SK-N-SH (cell line): ENCODE results near the gene MAG. TPM values are rescaled to one million over a fixed set of nuclear protein-coding genes. Genes with fewer than 3 reads are reported as not detected.

Experiments
- CTCF ChIA-PET: fragments of 300-600, 350-600 bp; formaldehyde crosslinking; extraction: SDS; loops from one replicate; lab custom pipeline; 2021; lab: Yijun Ruan, JAX
- POLR2A ChIA-PET: fragments of 350-600 bp; sonication (Branson Sonifier 250); formaldehyde crosslinking; extraction: SDS; loops from one replicate; lab custom pipeline; 2020; ENCODE audit warnings: antibody characterized with exemption, inconsistent platforms; lab: Yijun Ruan, JAX
- DNase-seq: peaks from one replicate; pipeline ENCODE4 v3.0.0; 2012
- H2AFZ ChIP-seq: fragments of 200-600 bp; sonication (generic); 2 replicates; pipeline ENCODE4 v1.8.1; 2016; ENCODE audit warnings: antibody characterized with exemption, mild to moderate bottlenecking, low read depth
- H3F3A ChIP-seq: fragments of 200-600 bp; sonication (generic); replicated peaks from 2 replicates; pipeline ENCODE3; 2016; ENCODE audit warnings: antibody characterized with exemption, mild to moderate bottlenecking; ENCODE audit not compliant: insufficient read depth
- H3K27ac ChIP-seq, 2 experiments: fragments of 200-500 bp in 1 of 2; fragments of 200-600 bp in 1 of 2; sonication (Bioruptor generic) in 1 of 2; sonication (generic), shearing (Covaris generic) in 1 of 2; 2 replicates each; pipeline versions ENCODE4 v1.5.1 to v1.6.1; 2014 to 2016; ENCODE audit warnings: low read depth in 2 of 2, inconsistent platforms in 1 of 2, low read length in 1 of 2, mild to moderate bottlenecking in 1 of 2, mixed read lengths in 1 of 2
- H3K27me3 ChIP-seq: fragments of 200-600 bp; sonication (generic), shearing (Covaris generic); 2 replicates; pipeline ENCODE4 v1.6.1; 2016; ENCODE audit warnings: mixed run types; ENCODE audit not compliant: insufficient read depth
- H3K36me3 ChIP-seq, 2 experiments: fragments of 200-500 bp in 1 of 2; fragments of 200-600 bp in 1 of 2; sonication (Bioruptor generic) in 1 of 2; sonication (generic) in 1 of 2; replicated peaks in 1 of 2; 2 replicates each; pipeline versions ENCODE3 to v1.5.1; 2014 to 2016; ENCODE audit warnings: low read length in 1 of 2, mild to moderate bottlenecking in 1 of 2; ENCODE audit not compliant: insufficient read depth in 2 of 2, control insufficient read depth in 1 of 2
- H3K4me1 ChIP-seq, 2 experiments: fragments of 200-500 bp in 1 of 2; fragments of 200-600 bp in 1 of 2; sonication (Bioruptor generic) in 1 of 2; sonication (generic), shearing (Covaris generic) in 1 of 2; 2 replicates each; pipeline versions ENCODE4 v1.5.1 to v1.6.1; 2014 to 2016; ENCODE audit warnings: low read depth in 1 of 2, low read length in 1 of 2, mixed run types in 1 of 2; ENCODE audit not compliant: insufficient read depth in 2 of 2, control insufficient read depth in 1 of 2
- H3K4me2 ChIP-seq: fragments of 200-600 bp; sonication (generic), shearing (Covaris generic); 2 replicates; pipeline ENCODE4 v1.6.1; 2017; ENCODE audit warnings: mixed run types
- H3K4me3 ChIP-seq, 2 experiments: fragments of 200-500 bp in 1 of 2; fragments of 200-600 bp in 1 of 2; sonication (Bioruptor generic) in 1 of 2; sonication (generic), shearing (Covaris generic) in 1 of 2; 2 replicates each; pipeline versions ENCODE4 v1.5.1 to v1.8.1; 2014 to 2016; ENCODE audit warnings: low read depth in 2 of 2, inconsistent platforms in 1 of 2, low read length in 1 of 2, mild to moderate bottlenecking in 1 of 2, mixed read lengths in 1 of 2, moderate library complexity in 1 of 2
- H3K79me2 ChIP-seq: fragments of 200-600 bp; sonication (generic); 2 replicates; pipeline ENCODE4 v1.8.1; 2017; ENCODE audit warnings: mild to moderate bottlenecking; ENCODE audit not compliant: insufficient read depth
- H3K9ac ChIP-seq: fragments of 200-600 bp; sonication (generic); 2 replicates; pipeline ENCODE4 v1.6.1; 2017; ENCODE audit warnings: mixed run types
- H3K9me2 ChIP-seq: fragments of 200-600 bp; sonication (generic); 2 replicates; pipeline ENCODE4 v1.6.1; 2017; ENCODE audit warnings: mixed run types
- H3K9me3 ChIP-seq: fragments of 200-600 bp; sonication (generic); 2 replicates; pipeline ENCODE4 v1.6.1; 2017; ENCODE audit warnings: mixed run types, mild to moderate bottlenecking, moderate library complexity
- H4K20me1 ChIP-seq: fragments of 200-600 bp; sonication (generic); 2 replicates; pipeline ENCODE4 v1.6.1; 2017; ENCODE audit warnings: mild to moderate bottlenecking, mixed run types; ENCODE audit not compliant: insufficient read depth
- CHD2 ChIP-seq: fragments of 150-350 bp; IDR thresholded peaks from 2 replicates; pipeline ENCODE4 v1.6.1; 2018; ENCODE audit warnings: low read length; ENCODE audit not compliant: partially characterized antibody
- EP300 ChIP-seq, 2 experiments: IDR thresholded peaks; 2 replicates each; pipeline versions ENCODE4 v1.4.0 to v1.6.1; 2012; ENCODE audit warnings: borderline replicate concordance in 1 of 2, low read depth in 1 of 2, low read length in 1 of 2
- EZH2phosphoT487 ChIP-seq: fragments of 200-600 bp; sonication (generic); IDR thresholded peaks from 2 replicates; pipeline ENCODE4 v1.6.1; 2017; ENCODE audit warnings: low read depth, mixed run types, mild to moderate bottlenecking, antibody characterized with exemption, moderate library complexity, borderline replicate concordance
- FOXJ3 ChIP-seq: sonication (generic); formaldehyde crosslinking; IDR thresholded peaks from 2 replicates; pipeline ENCODE4 v1.5.1; 2020; ENCODE audit warnings: mild to moderate bottlenecking, missing genetic modification reagents
- GABPA ChIP-seq: IDR thresholded peaks from 2 replicates; pipeline ENCODE4 v1.4.0; 2012; ENCODE audit warnings: low read depth, mild to moderate bottlenecking
- GATA2 ChIP-seq: sonication (generic); formaldehyde crosslinking; IDR thresholded peaks from 2 replicates; pipeline ENCODE4 v1.5.0; 2020; ENCODE audit warnings: mild to moderate bottlenecking, missing genetic modification reagents
- JUND ChIP-seq: IDR thresholded peaks from 2 replicates; pipeline ENCODE4 v1.4.0; 2012
- MEF2A ChIP-seq: IDR thresholded peaks from 2 replicates; pipeline ENCODE4 v1.4.0; 2012; ENCODE audit warnings: low read depth, borderline replicate concordance
- MXI1 ChIP-seq: IDR thresholded peaks from 2 replicates; pipeline ENCODE4 v1.6.1; 2012; ENCODE audit warnings: mild to moderate bottlenecking, low read depth, low read length, improper control_type of control experiment
- NFIC ChIP-seq: IDR thresholded peaks from 2 replicates; pipeline ENCODE4 v1.4.0; 2012; ENCODE audit warnings: borderline replicate concordance
- RXRA ChIP-seq: IDR thresholded peaks from 2 replicates; pipeline ENCODE4 v1.4.0; 2012; ENCODE audit warnings: low read depth, mild to moderate bottlenecking, borderline replicate concordance
- TCF12 ChIP-seq: IDR thresholded peaks from 2 replicates; pipeline ENCODE4 v1.4.0; 2012
- YY1 ChIP-seq: IDR thresholded peaks from 2 replicates; pipeline ENCODE4 v1.4.0; 2012; ENCODE audit warnings: low read depth, mild to moderate bottlenecking
- WGBS: methylation state at CpG from one replicate; pipeline ENCODE4 v1.1.6; 2017; ENCODE audit warnings: low lambda C conversion rate; 5-methylcytosine and 5-hydroxymethylcytosine counted together
- polyA plus RNA-seq, 3 experiments: library from polyadenylated mRNA; depleted of rRNA; stranded (reverse); fragments of >200 nt; gene quantifications; 2 replicates each; pipeline ENCODE4 v1.2.3, GENCODE V29; 2012
- TF ChIP-seq, protein P1 (sequence below): fragments of 200-600 bp; sonication (generic); IDR thresholded peaks from 2 replicates; pipeline ENCODE4 v1.6.1; 2017; ENCODE audit warnings: antibody characterized with exemption, mild to moderate bottlenecking, moderate library complexity
- TF ChIP-seq, protein P2 (sequence below): IDR thresholded peaks from 2 replicates; pipeline ENCODE4 v1.4.0; 2012; ENCODE audit warnings: low read depth, borderline replicate concordance
- TF ChIP-seq, protein P3 (sequence below): IDR thresholded peaks from 2 replicates; pipeline ENCODE4 v1.6.1; 2012; ENCODE audit warnings: mild to moderate bottlenecking, low read depth, low read length, moderate library complexity

The MAG gene
- polyA plus RNA-seq, 1 of the 3 experiments (the other 2 are of a cell fraction), result not detected

DNA sequence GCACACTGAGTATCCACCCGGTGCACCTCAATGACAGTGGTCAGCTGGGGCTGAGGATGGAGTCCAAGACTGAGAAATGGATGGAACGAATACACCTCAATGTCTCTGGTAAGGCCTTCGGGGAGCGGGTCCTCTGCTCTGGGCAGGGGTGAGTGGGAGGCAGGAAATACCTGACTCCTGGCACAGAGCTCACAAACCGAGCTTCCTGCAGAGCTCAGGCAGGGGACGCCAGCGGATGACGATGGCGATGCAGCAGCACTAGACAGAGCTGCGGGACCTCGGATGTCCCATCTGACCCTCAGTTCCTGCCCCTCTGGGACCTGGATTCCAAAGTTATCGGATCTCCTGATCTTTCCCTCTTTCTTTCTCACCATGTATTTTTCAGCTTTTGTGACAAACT is 40.9 kb downstream of the MAG start:
- no peaks in the 10 kb centered on the region for H3K9me2 ChIP-seq
- H2AFZ ChIP-seq, result no peak overlapping the region
- CTCF ChIA-PET, result interaction anchor here (1.7 to 3.3 kb wide), 2 partner anchors 20 to 162 kb away, joined by 4 to 20 read pairs; no protein-coding TSS in a partner anchor
- peaks cover 91% of the 10 kb centered on the region for H3K27me3 ChIP-seq
- H3K4me2 ChIP-seq, result no peak overlapping the region
- DNase-seq, result no peak
- no peaks in the 10 kb centered on the region for H3K36me3 ChIP-seq
- no peak overlapping the region for H3K27ac ChIP-seq
- TF ChIP-seq FOXJ3 (CRISPR knock-in tag), result no peak
- no peak for TF ChIP-seq EZH2phosphoT487
- no peak for TF ChIP-seq RXRA
- TF ChIP-seq TCF12, result no peak
- no peak for TF ChIP-seq MEF2A
- TF ChIP-seq, protein P1, sequence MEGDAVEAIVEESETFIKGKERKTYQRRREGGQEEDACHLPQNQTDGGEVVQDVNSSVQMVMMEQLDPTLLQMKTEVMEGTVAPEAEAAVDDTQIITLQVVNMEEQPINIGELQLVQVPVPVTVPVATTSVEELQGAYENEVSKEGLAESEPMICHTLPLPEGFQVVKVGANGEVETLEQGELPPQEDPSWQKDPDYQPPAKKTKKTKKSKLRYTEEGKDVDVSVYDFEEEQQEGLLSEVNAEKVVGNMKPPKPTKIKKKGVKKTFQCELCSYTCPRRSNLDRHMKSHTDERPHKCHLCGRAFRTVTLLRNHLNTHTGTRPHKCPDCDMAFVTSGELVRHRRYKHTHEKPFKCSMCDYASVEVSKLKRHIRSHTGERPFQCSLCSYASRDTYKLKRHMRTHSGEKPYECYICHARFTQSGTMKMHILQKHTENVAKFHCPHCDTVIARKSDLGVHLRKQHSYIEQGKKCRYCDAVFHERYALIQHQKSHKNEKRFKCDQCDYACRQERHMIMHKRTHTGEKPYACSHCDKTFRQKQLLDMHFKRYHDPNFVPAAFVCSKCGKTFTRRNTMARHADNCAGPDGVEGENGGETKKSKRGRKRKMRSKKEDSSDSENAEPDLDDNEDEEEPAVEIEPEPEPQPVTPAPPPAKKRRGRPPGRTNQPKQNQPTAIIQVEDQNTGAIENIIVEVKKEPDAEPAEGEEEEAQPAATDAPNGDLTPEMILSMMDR, result no peak
- TF ChIP-seq CHD2, result no peak
- TF ChIP-seq GABPA, result no peak
- TF ChIP-seq, protein P2, sequence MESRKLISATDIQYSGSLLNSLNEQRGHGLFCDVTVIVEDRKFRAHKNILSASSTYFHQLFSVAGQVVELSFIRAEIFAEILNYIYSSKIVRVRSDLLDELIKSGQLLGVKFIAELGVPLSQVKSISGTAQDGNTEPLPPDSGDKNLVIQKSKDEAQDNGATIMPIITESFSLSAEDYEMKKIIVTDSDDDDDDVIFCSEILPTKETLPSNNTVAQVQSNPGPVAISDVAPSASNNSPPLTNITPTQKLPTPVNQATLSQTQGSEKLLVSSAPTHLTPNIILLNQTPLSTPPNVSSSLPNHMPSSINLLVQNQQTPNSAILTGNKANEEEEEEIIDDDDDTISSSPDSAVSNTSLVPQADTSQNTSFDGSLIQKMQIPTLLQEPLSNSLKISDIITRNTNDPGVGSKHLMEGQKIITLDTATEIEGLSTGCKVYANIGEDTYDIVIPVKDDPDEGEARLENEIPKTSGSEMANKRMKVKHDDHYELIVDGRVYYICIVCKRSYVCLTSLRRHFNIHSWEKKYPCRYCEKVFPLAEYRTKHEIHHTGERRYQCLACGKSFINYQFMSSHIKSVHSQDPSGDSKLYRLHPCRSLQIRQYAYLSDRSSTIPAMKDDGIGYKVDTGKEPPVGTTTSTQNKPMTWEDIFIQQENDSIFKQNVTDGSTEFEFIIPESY, result no peak
- TF ChIP-seq JUND, result no peak
- TF ChIP-seq, protein P3, sequence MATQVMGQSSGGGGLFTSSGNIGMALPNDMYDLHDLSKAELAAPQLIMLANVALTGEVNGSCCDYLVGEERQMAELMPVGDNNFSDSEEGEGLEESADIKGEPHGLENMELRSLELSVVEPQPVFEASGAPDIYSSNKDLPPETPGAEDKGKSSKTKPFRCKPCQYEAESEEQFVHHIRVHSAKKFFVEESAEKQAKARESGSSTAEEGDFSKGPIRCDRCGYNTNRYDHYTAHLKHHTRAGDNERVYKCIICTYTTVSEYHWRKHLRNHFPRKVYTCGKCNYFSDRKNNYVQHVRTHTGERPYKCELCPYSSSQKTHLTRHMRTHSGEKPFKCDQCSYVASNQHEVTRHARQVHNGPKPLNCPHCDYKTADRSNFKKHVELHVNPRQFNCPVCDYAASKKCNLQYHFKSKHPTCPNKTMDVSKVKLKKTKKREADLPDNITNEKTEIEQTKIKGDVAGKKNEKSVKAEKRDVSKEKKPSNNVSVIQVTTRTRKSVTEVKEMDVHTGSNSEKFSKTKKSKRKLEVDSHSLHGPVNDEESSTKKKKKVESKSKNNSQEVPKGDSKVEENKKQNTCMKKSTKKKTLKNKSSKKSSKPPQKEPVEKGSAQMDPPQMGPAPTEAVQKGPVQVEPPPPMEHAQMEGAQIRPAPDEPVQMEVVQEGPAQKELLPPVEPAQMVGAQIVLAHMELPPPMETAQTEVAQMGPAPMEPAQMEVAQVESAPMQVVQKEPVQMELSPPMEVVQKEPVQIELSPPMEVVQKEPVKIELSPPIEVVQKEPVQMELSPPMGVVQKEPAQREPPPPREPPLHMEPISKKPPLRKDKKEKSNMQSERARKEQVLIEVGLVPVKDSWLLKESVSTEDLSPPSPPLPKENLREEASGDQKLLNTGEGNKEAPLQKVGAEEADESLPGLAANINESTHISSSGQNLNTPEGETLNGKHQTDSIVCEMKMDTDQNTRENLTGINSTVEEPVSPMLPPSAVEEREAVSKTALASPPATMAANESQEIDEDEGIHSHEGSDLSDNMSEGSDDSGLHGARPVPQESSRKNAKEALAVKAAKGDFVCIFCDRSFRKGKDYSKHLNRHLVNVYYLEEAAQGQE, result no peak
- TF ChIP-seq NFIC, result no peak
- no peak for TF ChIP-seq EP300 (IDR thresholded peaks at IDR 0.05; ENCODE audit: borderline replicate concordance in 1 of 2, low read depth in 1 of 2, low read length in 1 of 2)
- TF ChIP-seq YY1, result no peak
- TF ChIP-seq MXI1, result no peak
- TF ChIP-seq GATA2 (CRISPR knock-in tag), result no peak
- H3F3A ChIP-seq, result no peaks in the 10 kb centered on the region
- H3K9ac ChIP-seq, result no peak overlapping the region
- no peaks in the 10 kb centered on the region for H3K9me3 ChIP-seq
- no peaks in the 10 kb centered on the region for H4K20me1 ChIP-seq
- POLR2A ChIA-PET, result no interaction called here
- H3K79me2 ChIP-seq, result no peaks in the 10 kb centered on the region
- H3K4me3 ChIP-seq, result no peak overlapping the region
- no peaks in the 10 kb centered on the region for H3K4me1 ChIP-seq
- WGBS, result 16% methylated on average over 11 of the region's 12 CpGs
